Activated CD4-positive, CD25-positive, alpha-beta regulatory T cell (primary cell): ENCODE data around the gene TENM3.

Experiments
- DNase-seq, 4 experiments: peaks; one replicate each; lab custom pipeline; 2025; lab: John Stamatoyannopoulos, UW

Gene TENM3

GRCh38 chr4:182519528-182519927, 276.3 kb downstream of the TENM3 start:
- no peak for DNase-seq

GRCh38 chr4:182521011-182521410, 277.8 kb downstream of the TENM3 start:
- no peak for DNase-seq

- DNase-seq: no peak
Observed at GRCh38 chr4:182528819-182529218, 285.6 kb downstream of the TENM3 start.

- DNase-seq: no peak
Observed at GRCh38 chr4:182530451-182530850, 287.2 kb downstream of the TENM3 start.

- no peak for DNase-seq
Observed at GRCh38 chr4:182531555-182532162, 288.5 kb downstream of the TENM3 start.

GRCh38 chr4:182532441-182532840, 289.2 kb downstream of the TENM3 start:
- no peak for DNase-seq

GRCh38 chr4:182533964-182534363, 290.8 kb downstream of the TENM3 start:
- DNase-seq: no peak

- DNase-seq: no peak
Observed at GRCh38 chr4:182536221-182536811, 293.1 kb downstream of the TENM3 start.

GRCh38 chr4:182537031-182537795, 294.0 kb downstream of the TENM3 start:
- no peak for DNase-seq

GRCh38 chr4:182538031-182538430, 294.8 kb downstream of the TENM3 start:
- no peak for DNase-seq

- DNase-seq: no peak
Observed at GRCh38 chr4:182540496-182540895, 297.3 kb downstream of the TENM3 start.

- DNase-seq: no peak
Observed at GRCh38 chr4:182547435-182547834, 304.2 kb downstream of the TENM3 start.

- DNase-seq: no peak
Observed at GRCh38 chr4:182548156-182548555, 305.0 kb downstream of the TENM3 start.

GRCh38 chr4:182549356-182549755, 306.2 kb downstream of the TENM3 start:
- DNase-seq: no peak

GRCh38 chr4:182552948-182553347, 309.7 kb downstream of the TENM3 start:
- no peak for DNase-seq

GRCh38 chr4:182553653-182554052, 310.5 kb downstream of the TENM3 start:
- DNase-seq: no peak

- DNase-seq: no peak
Observed at GRCh38 chr4:182554736-182555135, 311.5 kb downstream of the TENM3 start.

- DNase-seq: no peak
Observed at GRCh38 chr4:182555997-182556418, 312.8 kb downstream of the TENM3 start.

GRCh38 chr4:182556580-182556979, 313.4 kb downstream of the TENM3 start:
- no peak for DNase-seq

GRCh38 chr4:182560358-182560757, 317.2 kb downstream of the TENM3 start:
- DNase-seq: no peak

- DNase-seq: no peak
Observed at GRCh38 chr4:182562350-182562749, 319.1 kb downstream of the TENM3 start.

GRCh38 chr4:182564724-182565369, 321.6 kb downstream of the TENM3 start:
- DNase-seq: no peak

- no peak for DNase-seq
Observed at GRCh38 chr4:182567119-182567518, 323.9 kb downstream of the TENM3 start.
